HPDE6-E6E7 (cell line): ENCODE results near the gene CNMD.

Source experiments
- DNase-seq: peaks from one replicate; pipeline ENCODE4 v3.0.0; 2011; ENCODE audit warnings: missing footprints; ENCODE audit errors: extremely low spot score

The CNMD gene

GRCh38 chr13:52739468-52740071 is at the start of gene CNMD:
Gene CNMD, minus strand, starts transcription at chr13:52739820. Its CDS starts 119 bp downstream, at chr13:52739701.
- no peak for DNase-seq

GRCh38 chr13:52788011-52788410 is 48.4 kb upstream of the CNMD start:
- no peak for DNase-seq

GRCh38 chr13:52787235-52787634 is 47.6 kb upstream of the CNMD start:
- DNase-seq, result no peak

- no peak for DNase-seq
These were observed 47.1 kb upstream of the CNMD start for GRCh38 chr13:52786766-52787165.

- no peak for DNase-seq
These were observed 46.1 kb upstream of the CNMD start for GRCh38 chr13:52785739-52786138.

GRCh38 chr13:52784591-52785340 is 45.1 kb upstream of the CNMD start:
- DNase-seq, result no peak

GRCh38 chr13:52783943-52784342 is 44.3 kb upstream of the CNMD start:
- no peak for DNase-seq

- DNase-seq, result no peak
These were observed 43.1 kb upstream of the CNMD start for GRCh38 chr13:52782471-52783448.

- DNase-seq, result no peak
These were observed 41.0 kb upstream of the CNMD start for GRCh38 chr13:52780611-52781010.

- no peak for DNase-seq
These were observed 40.5 kb upstream of the CNMD start for GRCh38 chr13:52780092-52780491.

- DNase-seq, result no peak
These were observed 39.5 kb upstream of the CNMD start for GRCh38 chr13:52779103-52779502.

- DNase-seq, result no peak
These were observed 37.1 kb upstream of the CNMD start for GRCh38 chr13:52776726-52777125.

GRCh38 chr13:52775511-52775910 is 35.9 kb upstream of the CNMD start:
- no peak for DNase-seq

- no peak for DNase-seq
These were observed 28.4 kb upstream of the CNMD start for GRCh38 chr13:52767949-52768516.

GRCh38 chr13:52765611-52766390 is 26.2 kb upstream of the CNMD start:
- DNase-seq, result no peak

GRCh38 chr13:52760077-52760476 is 20.5 kb upstream of the CNMD start:
- no peak for DNase-seq

GRCh38 chr13:52758114-52758513 is 18.5 kb upstream of the CNMD start:
- no peak for DNase-seq

- no peak for DNase-seq
These were observed 11.6 kb upstream of the CNMD start for GRCh38 chr13:52751196-52751595.

- no peak for DNase-seq
These were observed 11.1 kb upstream of the CNMD start for GRCh38 chr13:52750713-52751112.

- no peak for DNase-seq
These were observed 9.8 kb upstream of the CNMD start for GRCh38 chr13:52749419-52749818.

- no peak for DNase-seq
These were observed 6.5 kb upstream of the CNMD start for GRCh38 chr13:52746141-52746540.
